Measurements from ENCODE around the gene NDUFB4. TPM values are rescaled to one million over a fixed set of nuclear protein-coding genes. Genes with fewer than 3 reads are reported as not detected.

Gene NDUFB4
- total RNA-seq = 100 to 1,000 TPM; 142 to 182 (median 157) TPM
- long read RNA-seq, donor 1, transcript NDUFB4-201 (3 exons, 671 nt) = major isoform, 70 of 73 reads
- long read RNA-seq, donor 1, partial matches to known transcripts = 0 of 73 reads
- long read RNA-seq, donor 1, other reads (novel, unspliced or antisense) = 3 of 73 reads
- long read RNA-seq, donor 2, transcript NDUFB4-201 (3 exons, 671 nt) = major isoform, 152 of 158 reads
- long read RNA-seq, donor 2, partial matches to known transcripts = 0 of 158 reads
- long read RNA-seq, donor 2, other reads (novel, unspliced or antisense) = 5 of 158 reads

GRCh38 chr3:120596116-120596852 is at the start of gene NDUFB4:
Gene NDUFB4 (plus strand): TSS chr3:120596336. CDS start chr3:120596360, 24 bp downstream.
- ATAC-seq (peak; percentile 99), DNase-seq (peak; percentile 96 to 99 (median 97))
- intact Hi-C loops (cut with DNase I, micrococcal nuclease) = no loop called here
- Histone ChIP-seq H3K4me3 (peak within 1 kb of the TSS; percentile 71), H3K4me1 (ENCODE audit: low read depth) (peaks cover 22% of the 10 kb centered on the region), H3K36me3 (ENCODE audit: low read depth) (no peaks in the 10 kb centered on the region), H3K9me3 (no peaks in the 10 kb centered on the region)
- TF ChIP-seq CTCF (IDR thresholded peaks at IDR 0.05) = peak; percentile 16

- intact Hi-C loops (cut with DNase I, micrococcal nuclease) = loop anchor here in 1 of 2 donors (10.0 kb wide), 2 partner anchors 136 to 306 kb away; no protein-coding TSS in a partner anchor
- DNase-seq (no peak), ATAC-seq (no peak)
- no peak for TF ChIP-seq CTCF (IDR thresholded peaks at IDR 0.05)
- H3K4me3 ChIP-seq = no peak overlapping the region
- H3K36me3 ChIP-seq (ENCODE audit: low read depth) = no peaks in the 10 kb centered on the region
- no peaks in the 10 kb centered on the region for H3K9me3 ChIP-seq
- H3K4me1 ChIP-seq (ENCODE audit: low read depth) = no peaks in the 10 kb centered on the region
These were observed 45.6 kb upstream of the NDUFB4 start for GRCh38 chr3:120550546-120550945.

GRCh38 chr3:120552184-120553172 is 43.7 kb upstream of the NDUFB4 start:
- Histone ChIP-seq H3K4me3 (no peak overlapping the region), H3K9me3 (no peaks in the 10 kb centered on the region), H3K4me1 (ENCODE audit: low read depth) (no peaks in the 10 kb centered on the region), H3K36me3 (ENCODE audit: low read depth) (no peaks in the 10 kb centered on the region)
- no peak for DNase-seq
- no peak for TF ChIP-seq CTCF (IDR thresholded peaks at IDR 0.05)
- ATAC-seq = no peak
- intact Hi-C loops (cut with DNase I, micrococcal nuclease) = loop anchor here in 1 of 2 donors (10.0 kb wide), 2 partner anchors 138 to 308 kb away; no protein-coding TSS in a partner anchor

- H3K4me3 ChIP-seq = no peak overlapping the region
- no peaks in the 10 kb centered on the region for H3K4me1 ChIP-seq (ENCODE audit: low read depth)
- TF ChIP-seq CTCF (IDR thresholded peaks at IDR 0.05) = no peak
- intact Hi-C loops (cut with DNase I, micrococcal nuclease) = loop anchor here (5.0 to 10.0 kb wide), 4 partner anchors 138 to 310 kb away; no protein-coding TSS in a partner anchor
- DNase-seq (no peak), ATAC-seq (no peak)
- H3K36me3 ChIP-seq (ENCODE audit: low read depth) = no peaks in the 10 kb centered on the region
- H3K9me3 ChIP-seq = no peaks in the 10 kb centered on the region
These were observed 41.1 kb upstream of the NDUFB4 start for GRCh38 chr3:120554812-120555606.

Measured in mucosa of descending colon (tissue), 3 donors.